ENCODE results near the gene MBTPS1.

The MBTPS1 gene

GRCh38 chr16:84061236-84061819 lies 55.4 kb downstream of the MBTPS1 start:
- DNase-seq (ENCODE audit: insufficient read length, low spot score) (no peak), FAIRE-seq (no peak)
- no peak for TF ChIP-seq PAX5 (IDR thresholded peaks at IDR 0.05; ENCODE audit: insufficient read depth, low read length, severe bottlenecking)
- no peak for TF ChIP-seq POLR2A (IDR thresholded peaks at IDR 0.05; ENCODE audit: low read depth, low read length)
- no peak for TF ChIP-seq SPI1 (IDR thresholded peaks at IDR 0.05; ENCODE audit: low read depth, low read length)
- no peak for TF ChIP-seq TAF1 (IDR thresholded peaks at IDR 0.05; ENCODE audit: low read depth, low read length)
- no peak for TF ChIP-seq POU2F2 (IDR thresholded peaks at IDR 0.05; ENCODE audit: low read depth, low read length)
- TF ChIP-seq POLR2AphosphoS5 (IDR thresholded peaks at IDR 0.05; ENCODE audit: low read depth, low read length): no peak

- TF ChIP-seq POLR2AphosphoS5 (IDR thresholded peaks at IDR 0.05; ENCODE audit: low read depth, low read length) (no peak), TAF1 (IDR thresholded peaks at IDR 0.05; ENCODE audit: low read depth, low read length) (no peak), POLR2A (IDR thresholded peaks at IDR 0.05; ENCODE audit: low read depth, low read length) (no peak), POU2F2 (IDR thresholded peaks at IDR 0.05; ENCODE audit: low read depth, low read length) (no peak), SPI1 (IDR thresholded peaks at IDR 0.05; ENCODE audit: low read depth, low read length) (no peak), PAX5 (IDR thresholded peaks at IDR 0.05; ENCODE audit: insufficient read depth, low read length, severe bottlenecking) (no peak)
- DNase-seq (ENCODE audit: insufficient read length, low spot score) (no peak), FAIRE-seq (no peak)
These were observed 56.5 kb downstream of the MBTPS1 start for GRCh38 chr16:84059946-84060901.

GRCh38 chr16:84059111-84059510 lies 57.6 kb downstream of the MBTPS1 start:
- TF ChIP-seq POLR2AphosphoS5 (IDR thresholded peaks at IDR 0.05; ENCODE audit: low read depth, low read length): no peak
- TF ChIP-seq POLR2A (IDR thresholded peaks at IDR 0.05; ENCODE audit: low read depth, low read length): no peak
- TF ChIP-seq POU2F2 (IDR thresholded peaks at IDR 0.05; ENCODE audit: low read depth, low read length): no peak
- no peak for TF ChIP-seq PAX5 (IDR thresholded peaks at IDR 0.05; ENCODE audit: insufficient read depth, low read length, severe bottlenecking)
- no peak for TF ChIP-seq TAF1 (IDR thresholded peaks at IDR 0.05; ENCODE audit: low read depth, low read length)
- TF ChIP-seq SPI1 (IDR thresholded peaks at IDR 0.05; ENCODE audit: low read depth, low read length): no peak
- FAIRE-seq: no peak
- DNase-seq (ENCODE audit: insufficient read length, low spot score): no peak

- no peak for TF ChIP-seq PAX5 (IDR thresholded peaks at IDR 0.05; ENCODE audit: insufficient read depth, low read length, severe bottlenecking)
- DNase-seq (ENCODE audit: insufficient read length, low spot score): no peak
- no peak for FAIRE-seq
These were observed 58.1 kb downstream of the MBTPS1 start for GRCh38 chr16:84058664-84059063.

GRCh38 chr16:84058211-84058610 lies 58.5 kb downstream of the MBTPS1 start:
- DNase-seq (ENCODE audit: insufficient read length, low spot score) (no peak), FAIRE-seq (no peak)
- TF ChIP-seq POU2F2 (IDR thresholded peaks at IDR 0.05; ENCODE audit: low read depth, low read length): no peak
- TF ChIP-seq PAX5 (IDR thresholded peaks at IDR 0.05; ENCODE audit: insufficient read depth, low read length, severe bottlenecking): no peak
- no peak for TF ChIP-seq POLR2AphosphoS5 (IDR thresholded peaks at IDR 0.05; ENCODE audit: low read depth, low read length)
- TF ChIP-seq TAF1 (IDR thresholded peaks at IDR 0.05; ENCODE audit: low read depth, low read length): no peak
- TF ChIP-seq POLR2A (IDR thresholded peaks at IDR 0.05; ENCODE audit: low read depth, low read length): no peak
- TF ChIP-seq SPI1 (IDR thresholded peaks at IDR 0.05; ENCODE audit: low read depth, low read length): no peak

- no peak for FAIRE-seq
These were observed 59.8 kb downstream of the MBTPS1 start for GRCh38 chr16:84056933-84057332.

GRCh38 chr16:84055801-84056634 lies 60.7 kb downstream of the MBTPS1 start:
- DNase-seq (ENCODE audit: insufficient read length, low spot score) (no peak), FAIRE-seq (no peak)
- no peak for TF ChIP-seq PAX5 (IDR thresholded peaks at IDR 0.05; ENCODE audit: insufficient read depth, low read length, severe bottlenecking)
- TF ChIP-seq POLR2AphosphoS5 (IDR thresholded peaks at IDR 0.05; ENCODE audit: low read depth, low read length): no peak
- no peak for TF ChIP-seq POU2F2 (IDR thresholded peaks at IDR 0.05; ENCODE audit: low read depth, low read length)
- no peak for TF ChIP-seq POLR2A (IDR thresholded peaks at IDR 0.05; ENCODE audit: low read depth, low read length)
- no peak for TF ChIP-seq TAF1 (IDR thresholded peaks at IDR 0.05; ENCODE audit: low read depth, low read length)
- TF ChIP-seq SPI1 (IDR thresholded peaks at IDR 0.05; ENCODE audit: low read depth, low read length): no peak

More at GRCh38 chr16:84056933-84057332, 59.8 kb downstream of the MBTPS1 start:
- DNase-seq (ENCODE audit: insufficient read length, low spot score): no peak
- TF ChIP-seq POU2F2 (IDR thresholded peaks at IDR 0.05; ENCODE audit: low read depth, low read length): no peak
- no peak for TF ChIP-seq POLR2AphosphoS5 (IDR thresholded peaks at IDR 0.05; ENCODE audit: low read depth, low read length)
- TF ChIP-seq PAX5 (IDR thresholded peaks at IDR 0.05; ENCODE audit: insufficient read depth, low read length, severe bottlenecking): no peak
- TF ChIP-seq POLR2A (IDR thresholded peaks at IDR 0.05; ENCODE audit: low read depth, low read length): no peak
- TF ChIP-seq SPI1 (IDR thresholded peaks at IDR 0.05; ENCODE audit: low read depth, low read length): no peak
- no peak for TF ChIP-seq TAF1 (IDR thresholded peaks at IDR 0.05; ENCODE audit: low read depth, low read length)

GRCh38 chr16:84055366-84055765 lies 61.4 kb downstream of the MBTPS1 start:
- TF ChIP-seq POLR2A (IDR thresholded peaks at IDR 0.05; ENCODE audit: low read depth, low read length): no peak
- TF ChIP-seq PAX5 (IDR thresholded peaks at IDR 0.05; ENCODE audit: insufficient read depth, low read length, severe bottlenecking): no peak
- no peak for TF ChIP-seq POLR2AphosphoS5 (IDR thresholded peaks at IDR 0.05; ENCODE audit: low read depth, low read length)
- TF ChIP-seq TAF1 (IDR thresholded peaks at IDR 0.05; ENCODE audit: low read depth, low read length): no peak
- no peak for FAIRE-seq
- DNase-seq (ENCODE audit: insufficient read length, low spot score): no peak

- TF ChIP-seq POLR2AphosphoS5 (IDR thresholded peaks at IDR 0.05; ENCODE audit: low read depth, low read length): no peak
- TF ChIP-seq POLR2A (IDR thresholded peaks at IDR 0.05; ENCODE audit: low read depth, low read length): no peak
- TF ChIP-seq PAX5 (IDR thresholded peaks at IDR 0.05; ENCODE audit: insufficient read depth, low read length, severe bottlenecking): no peak
- no peak for TF ChIP-seq TAF1 (IDR thresholded peaks at IDR 0.05; ENCODE audit: low read depth, low read length)
- no peak for DNase-seq (ENCODE audit: insufficient read length, low spot score)
- FAIRE-seq: no peak
These were observed 61.8 kb downstream of the MBTPS1 start for GRCh38 chr16:84054916-84055315.

Measured in GM12891 (cell line).